HG02623 (cell line): ENCODE results near the gene CDH4.

Experiments used
- ATAC-seq: cut with Tn5 transposase; IDR thresholded peaks from one replicate; pipeline ENCODE4 v1.9.1; 2021; ENCODE audit warnings: moderate library complexity; ENCODE audit not compliant: unreplicated experiment

Gene CDH4

DNA sequence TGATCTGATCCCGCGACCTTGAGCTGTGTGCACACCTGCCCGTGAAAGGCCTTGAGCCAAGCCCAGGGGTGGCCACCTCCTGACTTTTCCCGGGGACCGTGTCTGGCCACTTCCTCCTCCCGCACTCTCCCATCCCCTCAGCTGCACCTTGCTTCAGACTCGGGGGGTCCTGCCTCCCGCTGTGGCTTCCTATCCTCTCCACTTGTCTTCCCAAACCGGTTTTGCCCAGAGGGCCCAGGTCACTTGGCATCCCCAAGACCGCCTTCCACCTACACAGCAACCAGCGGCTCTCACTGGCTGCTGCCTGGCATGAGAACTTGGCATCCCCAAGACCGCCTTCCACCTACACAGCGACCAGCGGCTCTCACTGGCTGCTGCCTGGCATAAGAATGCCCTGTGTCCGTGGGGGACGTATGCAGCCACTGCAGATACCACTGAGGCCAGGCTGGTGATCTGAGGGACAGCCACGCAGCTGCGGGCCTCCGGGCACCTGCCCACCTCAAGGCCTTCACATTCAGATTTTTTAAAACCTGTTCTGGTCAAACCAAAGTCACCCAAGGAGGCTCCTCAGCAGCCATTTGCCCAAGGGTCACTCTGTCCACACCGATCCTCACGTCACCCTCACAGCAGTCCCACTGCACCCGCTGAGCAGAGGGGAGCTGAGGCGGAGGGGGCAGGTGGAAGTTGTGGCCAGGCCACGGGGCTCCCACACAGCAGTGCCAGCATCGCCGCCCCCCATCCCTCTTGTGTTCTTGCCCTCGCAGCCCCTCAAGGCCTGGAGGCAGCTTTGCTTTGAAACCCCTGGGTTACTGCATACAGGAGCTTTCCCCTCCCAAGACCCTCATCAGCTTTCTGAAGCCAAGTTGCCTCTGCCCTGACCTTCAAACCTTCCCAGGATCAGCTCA, 568.1 kb downstream of the CDH4 start:
- no peak for ATAC-seq

DNA sequence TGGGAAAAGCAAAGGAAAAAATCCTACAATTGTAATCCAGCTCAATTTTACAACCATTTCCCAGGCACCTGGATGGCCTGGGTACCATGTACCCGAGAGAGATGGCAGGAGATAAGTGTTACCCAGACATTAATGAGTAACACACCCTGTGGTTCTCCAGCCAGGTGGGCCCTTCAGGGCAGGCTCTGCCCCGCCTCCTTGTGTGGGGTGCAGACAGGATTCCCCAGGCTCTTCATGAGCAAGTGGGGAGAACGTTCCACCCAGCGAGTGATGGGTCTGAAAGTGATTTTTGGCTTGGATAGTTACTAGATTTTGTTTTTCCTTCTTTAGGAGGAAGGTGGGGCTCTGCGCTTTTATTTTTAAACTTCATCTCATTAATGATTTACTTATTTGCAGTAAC, 569.7 kb downstream of the CDH4 start:
- no peak for ATAC-seq

- no peak for ATAC-seq
Observed at GRCh38 chr20:61822396-61822795, 570.3 kb downstream of the CDH4 start.

DNA sequence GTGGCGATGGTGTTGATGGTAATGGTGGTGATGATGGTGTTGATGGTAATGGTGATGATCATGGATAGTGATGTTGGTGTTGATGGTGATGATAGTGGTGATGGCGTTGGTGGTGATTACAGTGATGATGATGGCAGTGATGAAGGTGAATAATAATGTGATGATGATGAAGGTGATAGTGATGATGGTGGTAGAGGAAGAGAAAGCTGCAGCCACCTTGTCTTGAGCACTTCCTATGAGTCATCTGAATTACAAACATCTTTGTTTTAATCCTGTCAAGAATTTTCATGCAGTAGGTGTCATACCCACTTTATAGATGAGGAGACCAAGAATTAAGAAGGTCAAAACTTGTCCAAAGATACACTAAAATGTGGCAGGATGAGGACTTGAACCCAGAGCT, 571.2 kb downstream of the CDH4 start:
- no peak for ATAC-seq

DNA sequence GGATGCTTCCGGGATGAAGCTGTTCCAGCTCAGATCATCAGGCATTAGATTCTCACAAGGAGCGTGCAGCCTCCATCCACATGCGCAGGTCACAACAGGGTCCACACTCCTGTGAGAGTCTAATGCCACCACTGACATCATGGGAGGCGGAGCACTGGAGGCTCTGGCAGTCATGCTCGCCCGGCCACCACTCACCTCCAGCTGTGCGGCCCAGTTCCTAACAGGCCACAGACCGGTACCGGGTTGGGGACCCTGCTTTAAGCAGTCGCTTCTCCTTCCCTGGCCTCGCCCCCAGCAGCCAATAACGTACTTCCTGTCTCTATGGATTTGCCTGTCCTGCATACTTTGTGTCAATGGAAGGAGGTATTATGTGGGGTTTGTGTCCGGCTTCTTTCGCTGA, 576.8 kb downstream of the CDH4 start:
- ATAC-seq: no peak

GRCh38 chr20:61829526-61829925, 577.5 kb downstream of the CDH4 start:
- ATAC-seq: no peak

DNA sequence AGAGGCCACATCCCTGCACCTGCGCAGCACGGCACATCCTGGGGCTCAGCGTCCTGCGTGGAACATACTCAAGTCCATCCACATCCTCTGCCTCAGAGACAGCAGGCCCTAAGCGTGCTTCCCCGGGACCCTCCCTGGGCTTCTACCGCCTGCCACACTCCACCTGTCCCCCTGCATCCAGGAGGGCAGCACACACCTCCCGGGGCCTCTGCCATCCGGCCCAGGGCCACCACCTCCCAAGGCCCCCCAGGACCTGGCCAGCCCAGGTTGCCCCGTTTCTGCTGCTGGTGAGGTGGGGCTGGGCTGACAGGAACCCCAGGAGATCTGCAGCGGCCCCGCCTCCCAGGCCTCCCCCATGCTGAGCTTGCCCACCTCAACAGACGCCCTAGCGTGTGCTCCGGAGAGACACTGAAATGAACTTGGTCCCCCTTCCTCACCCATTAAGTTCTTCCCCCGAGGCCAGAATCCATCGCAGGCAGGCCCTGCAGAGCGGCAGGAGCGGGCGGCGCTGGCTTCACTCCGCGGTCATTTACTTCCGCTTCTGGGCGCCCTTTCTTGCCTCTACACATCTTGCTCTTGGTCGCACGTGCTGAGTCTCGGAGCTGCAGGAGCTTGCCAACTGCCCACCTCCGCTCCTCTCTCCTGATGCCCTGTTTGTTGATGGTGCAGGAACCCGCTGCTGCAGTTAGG, 578.3 kb downstream of the CDH4 start:
- ATAC-seq: no peak

- no peak for ATAC-seq
Observed at GRCh38 chr20:61830991-61831390, 578.9 kb downstream of the CDH4 start.

GRCh38 chr20:61832181-61832580, 580.1 kb downstream of the CDH4 start:
- ATAC-seq: no peak

GRCh38 chr20:61833807-61834610, 581.9 kb downstream of the CDH4 start:
- no peak for ATAC-seq

- no peak for ATAC-seq
Observed at GRCh38 chr20:61835301-61835700, 583.2 kb downstream of the CDH4 start.

GRCh38 chr20:61835791-61836350, 583.8 kb downstream of the CDH4 start:
- ATAC-seq: no peak

- ATAC-seq: no peak
Observed at GRCh38 chr20:61837200-61837599, 585.1 kb downstream of the CDH4 start.

- no peak for ATAC-seq
Observed at GRCh38 chr20:61839223-61839911, 587.3 kb downstream of the CDH4 start.

GRCh38 chr20:61839912-61840778, 588.1 kb downstream of the CDH4 start:
- ATAC-seq: no peak

GRCh38 chr20:61840779-61841455, 588.9 kb downstream of the CDH4 start:
- ATAC-seq: no peak

- ATAC-seq: no peak
Observed at GRCh38 chr20:61841551-61841950, 589.5 kb downstream of the CDH4 start.

GRCh38 chr20:61841966-61842365, 589.9 kb downstream of the CDH4 start:
- no peak for ATAC-seq

DNA sequence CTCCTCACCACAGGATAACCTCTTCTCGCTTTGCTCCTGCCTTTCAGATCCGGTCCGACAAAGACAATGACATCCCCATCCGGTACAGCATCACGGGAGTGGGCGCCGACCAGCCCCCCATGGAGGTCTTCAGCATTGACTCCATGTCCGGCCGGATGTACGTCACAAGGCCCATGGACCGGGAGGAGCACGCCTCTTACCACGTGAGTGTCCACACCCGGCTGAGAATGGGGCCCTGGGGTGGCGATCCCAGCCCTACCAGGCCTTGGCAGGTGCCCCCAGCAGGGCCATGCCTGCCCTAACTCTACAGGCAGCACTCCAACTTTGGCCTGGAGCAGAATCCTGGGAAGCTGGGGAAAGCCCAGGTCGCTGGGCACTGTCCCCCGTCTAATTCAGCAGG, 592.6 kb downstream of the CDH4 start:
- no peak for ATAC-seq
